ENCODE measurements around the gene FASN.

The FASN gene

DNA sequence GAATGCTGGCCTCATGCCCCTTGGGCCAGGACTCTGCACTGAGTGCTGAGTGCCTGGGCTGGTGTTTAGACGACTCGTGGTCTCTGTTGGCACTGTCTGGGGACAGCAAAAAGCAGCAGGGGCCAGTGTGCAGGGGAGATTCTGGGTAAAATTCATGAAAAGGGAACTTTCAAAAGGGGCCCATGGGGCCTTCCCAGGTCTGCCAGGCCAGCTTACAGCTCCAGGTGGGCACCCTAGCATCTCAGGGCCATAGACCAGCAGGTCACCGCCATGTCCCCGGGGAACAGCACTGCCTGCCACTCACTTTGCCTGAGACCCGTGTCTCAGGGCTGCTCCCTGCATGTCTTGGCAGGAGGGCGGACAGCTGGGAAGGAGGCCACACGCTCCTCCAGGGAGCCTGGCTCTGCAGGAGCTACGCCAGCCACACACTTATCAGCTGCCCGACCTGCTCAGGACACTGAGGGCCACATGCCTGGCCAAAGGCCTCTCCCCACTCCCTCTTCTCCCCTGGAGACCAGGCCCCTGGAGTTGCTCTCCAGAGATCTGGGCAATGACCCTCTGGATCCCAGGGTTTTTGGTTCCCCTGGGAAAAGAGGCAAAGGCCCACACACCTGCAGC is 8.8 kb upstream of the FASN start:
- no peaks in the 10 kb centered on the region for H3K27me3 ChIP-seq (ENCODE audit: insufficient read depth, low read length, poor library complexity, severe bottlenecking)
- no peaks in the 10 kb centered on the region for H4K20me1 ChIP-seq (ENCODE audit: insufficient read depth, low read length, poor library complexity, severe bottlenecking)
- peak overlapping the region; percentile 54 for H3K4me2 ChIP-seq (ENCODE audit: low read depth, low read length, poor library complexity, severe bottlenecking)
- H3K9me3 ChIP-seq (ENCODE audit: insufficient read depth, low read depth, low read length): no peaks in the 10 kb centered on the region
- H3K4me1 ChIP-seq (ENCODE audit: insufficient read depth, low read length, poor library complexity, severe bottlenecking): peaks cover 12% of the 10 kb centered on the region
- TF ChIP-seq EZH2phosphoT487 (IDR thresholded peaks at IDR 0.05; ENCODE audit: borderline replicate concordance): no peak
- TF ChIP-seq, protein P1, sequence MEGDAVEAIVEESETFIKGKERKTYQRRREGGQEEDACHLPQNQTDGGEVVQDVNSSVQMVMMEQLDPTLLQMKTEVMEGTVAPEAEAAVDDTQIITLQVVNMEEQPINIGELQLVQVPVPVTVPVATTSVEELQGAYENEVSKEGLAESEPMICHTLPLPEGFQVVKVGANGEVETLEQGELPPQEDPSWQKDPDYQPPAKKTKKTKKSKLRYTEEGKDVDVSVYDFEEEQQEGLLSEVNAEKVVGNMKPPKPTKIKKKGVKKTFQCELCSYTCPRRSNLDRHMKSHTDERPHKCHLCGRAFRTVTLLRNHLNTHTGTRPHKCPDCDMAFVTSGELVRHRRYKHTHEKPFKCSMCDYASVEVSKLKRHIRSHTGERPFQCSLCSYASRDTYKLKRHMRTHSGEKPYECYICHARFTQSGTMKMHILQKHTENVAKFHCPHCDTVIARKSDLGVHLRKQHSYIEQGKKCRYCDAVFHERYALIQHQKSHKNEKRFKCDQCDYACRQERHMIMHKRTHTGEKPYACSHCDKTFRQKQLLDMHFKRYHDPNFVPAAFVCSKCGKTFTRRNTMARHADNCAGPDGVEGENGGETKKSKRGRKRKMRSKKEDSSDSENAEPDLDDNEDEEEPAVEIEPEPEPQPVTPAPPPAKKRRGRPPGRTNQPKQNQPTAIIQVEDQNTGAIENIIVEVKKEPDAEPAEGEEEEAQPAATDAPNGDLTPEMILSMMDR (conservative IDR thresholded peaks at IDR 0.05; ENCODE audit: low read length): no peak
- no peaks in the 10 kb centered on the region for H3K9me2 ChIP-seq (replicated peaks; ENCODE audit: low read depth, low read length)
- peak overlapping the region; percentile 60 for H3K9ac ChIP-seq (ENCODE audit: low read depth, low read length, poor library complexity, severe bottlenecking)
- no peak overlapping the region for H2AFZ ChIP-seq (ENCODE audit: low read length)
- no peak overlapping the region for H3K4me3 ChIP-seq (ENCODE audit: low read length, poor library complexity, severe bottlenecking)
- no peaks in the 10 kb centered on the region for H3K79me2 ChIP-seq (ENCODE audit: insufficient read depth, low read length)
- H3K36me3 ChIP-seq (ENCODE audit: insufficient read depth, low read length): peaks cover 10% of the 10 kb centered on the region; the same call in 1 of the 2 replicates
- H3F3A ChIP-seq (ENCODE audit: low read depth): no peaks in the 10 kb centered on the region; the same call in 1 of the 2 replicates

DNA sequence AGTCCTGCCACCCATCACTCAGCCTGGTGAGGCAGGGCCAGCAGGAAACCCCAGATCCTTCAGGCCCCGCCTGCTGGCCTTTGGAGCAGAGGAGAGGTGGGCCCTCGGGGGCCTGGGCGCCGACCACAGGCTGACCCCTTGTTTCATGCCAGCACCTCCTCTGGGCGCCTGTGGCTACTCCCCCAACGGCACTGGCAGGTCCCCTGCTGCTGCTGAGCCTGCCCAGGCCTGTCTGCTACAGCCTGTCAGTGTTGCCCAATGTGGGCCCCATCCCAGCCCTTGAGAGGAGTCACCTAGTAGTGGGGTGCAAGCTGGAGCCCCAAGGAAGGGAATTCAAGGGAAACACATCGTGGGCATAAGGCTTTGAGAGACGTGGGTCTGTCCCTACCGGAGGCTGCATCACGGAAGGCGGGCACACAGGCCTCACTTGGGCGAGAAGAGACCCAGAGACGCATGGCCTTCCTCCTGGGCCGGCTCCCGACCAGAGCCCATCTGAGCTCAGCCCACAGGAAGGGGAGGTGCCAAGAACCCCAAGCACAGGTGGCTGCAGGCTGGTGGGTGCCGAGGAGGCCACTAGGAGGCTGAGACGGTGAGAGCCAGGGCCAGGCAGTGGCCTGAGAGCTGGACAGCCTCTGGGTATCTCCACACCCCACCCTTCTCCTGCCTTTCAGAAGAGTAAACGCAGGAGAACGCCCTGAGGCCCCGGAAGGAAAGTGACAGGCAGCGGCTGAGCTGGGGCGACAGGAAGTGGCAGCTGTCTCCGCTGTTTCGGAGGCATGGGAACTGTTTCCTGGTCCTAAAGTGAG is 8.0 kb upstream of the FASN start:
- H4K20me1 ChIP-seq (ENCODE audit: insufficient read depth, low read length, poor library complexity, severe bottlenecking): no peaks in the 10 kb centered on the region
- peak overlapping the region; percentile 49 for H3K4me3 ChIP-seq (ENCODE audit: low read length, poor library complexity, severe bottlenecking)
- TF ChIP-seq, protein P1 (conservative IDR thresholded peaks at IDR 0.05; ENCODE audit: low read length): peak; percentile 56
- no peak for TF ChIP-seq EZH2phosphoT487 (IDR thresholded peaks at IDR 0.05; ENCODE audit: borderline replicate concordance)
- H3K4me1 ChIP-seq (ENCODE audit: insufficient read depth, low read length, poor library complexity, severe bottlenecking): peaks cover 12% of the 10 kb centered on the region
- no peaks in the 10 kb centered on the region; the same call in 1 of the 2 replicates for H3F3A ChIP-seq (ENCODE audit: low read depth)
- no peaks in the 10 kb centered on the region; the same call in 1 of the 2 replicates for H3K79me2 ChIP-seq (ENCODE audit: insufficient read depth, low read length)
- H3K4me2 ChIP-seq (ENCODE audit: low read depth, low read length, poor library complexity, severe bottlenecking): peak overlapping the region; percentile 54
- peak overlapping the region; percentile 60 for H3K9ac ChIP-seq (ENCODE audit: low read depth, low read length, poor library complexity, severe bottlenecking)
- H3K36me3 ChIP-seq (ENCODE audit: insufficient read depth, low read length): peaks cover 10% of the 10 kb centered on the region; the same call in 1 of the 2 replicates
- no peaks in the 10 kb centered on the region for H3K9me2 ChIP-seq (replicated peaks; ENCODE audit: low read depth, low read length)
- H3K9me3 ChIP-seq (ENCODE audit: insufficient read depth, low read depth, low read length): no peaks in the 10 kb centered on the region
- H2AFZ ChIP-seq (ENCODE audit: low read length): no peak overlapping the region
- no peaks in the 10 kb centered on the region for H3K27me3 ChIP-seq (ENCODE audit: insufficient read depth, low read length, poor library complexity, severe bottlenecking)

DNA sequence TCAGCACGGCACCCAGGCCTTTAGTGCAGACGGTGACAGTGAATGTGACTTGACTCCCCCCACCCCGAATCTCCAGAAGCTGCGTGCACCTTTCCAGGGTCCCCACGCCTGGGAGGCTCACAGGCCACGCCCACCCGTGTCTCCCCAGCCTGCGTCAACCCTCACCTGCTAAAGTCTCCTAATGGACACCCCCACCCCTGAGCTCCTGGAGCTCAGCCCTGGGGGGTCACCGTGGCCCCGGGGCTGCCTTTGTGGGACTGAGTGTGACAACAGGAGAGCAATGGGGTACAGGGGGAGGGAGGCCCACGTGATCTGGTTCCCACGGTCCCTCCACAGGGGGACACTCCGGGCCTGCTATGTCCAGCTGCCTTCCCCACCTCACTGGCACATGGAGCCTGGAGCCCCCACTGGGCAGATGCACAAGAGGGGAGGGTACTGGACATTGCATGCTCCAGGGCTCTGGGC is 7.4 kb upstream of the FASN start:
- Histone ChIP-seq H3F3A (ENCODE audit: low read depth) (no peaks in the 10 kb centered on the region; the same call in 1 of the 2 replicates), H3K4me2 (ENCODE audit: low read depth, low read length, poor library complexity, severe bottlenecking) (peak overlapping the region; percentile 54), H3K36me3 (ENCODE audit: insufficient read depth, low read length) (peaks cover 10% of the 10 kb centered on the region; the same call in 1 of the 2 replicates), H3K79me2 (ENCODE audit: insufficient read depth, low read length) (no peaks in the 10 kb centered on the region; the same call in 1 of the 2 replicates), H4K20me1 (ENCODE audit: insufficient read depth, low read length, poor library complexity, severe bottlenecking) (no peaks in the 10 kb centered on the region), H3K4me3 (ENCODE audit: low read length, poor library complexity, severe bottlenecking) (no peak overlapping the region), H2AFZ (ENCODE audit: low read length) (no peak overlapping the region), H3K27me3 (ENCODE audit: insufficient read depth, low read length, poor library complexity, severe bottlenecking) (no peaks in the 10 kb centered on the region), H3K4me1 (ENCODE audit: insufficient read depth, low read length, poor library complexity, severe bottlenecking) (peaks cover 12% of the 10 kb centered on the region), H3K9ac (ENCODE audit: low read depth, low read length, poor library complexity, severe bottlenecking) (peak overlapping the region; percentile 60), H3K9me2 (replicated peaks; ENCODE audit: low read depth, low read length) (no peaks in the 10 kb centered on the region), H3K9me3 (ENCODE audit: insufficient read depth, low read depth, low read length) (no peaks in the 10 kb centered on the region)
- no peak for TF ChIP-seq EZH2phosphoT487 (IDR thresholded peaks at IDR 0.05; ENCODE audit: borderline replicate concordance)
- TF ChIP-seq, protein P1 (conservative IDR thresholded peaks at IDR 0.05; ENCODE audit: low read length): no peak
